GM21360 (cell line): ENCODE measurements around the gene MSMB.
"Not testable (repeated sequence)": the region's sequence is repeated elsewhere in the genome, so short reads cannot be mapped to it uniquely, and the experiment has no call there.

Experiments used
- ATAC-seq: cut with Tn5 transposase; IDR thresholded peaks from one replicate; pipeline ENCODE4 v1.9.1; 2021; ENCODE audit warnings: mild to moderate bottlenecking, moderate library complexity; ENCODE audit not compliant: unreplicated experiment

MSMB gene

DNA sequence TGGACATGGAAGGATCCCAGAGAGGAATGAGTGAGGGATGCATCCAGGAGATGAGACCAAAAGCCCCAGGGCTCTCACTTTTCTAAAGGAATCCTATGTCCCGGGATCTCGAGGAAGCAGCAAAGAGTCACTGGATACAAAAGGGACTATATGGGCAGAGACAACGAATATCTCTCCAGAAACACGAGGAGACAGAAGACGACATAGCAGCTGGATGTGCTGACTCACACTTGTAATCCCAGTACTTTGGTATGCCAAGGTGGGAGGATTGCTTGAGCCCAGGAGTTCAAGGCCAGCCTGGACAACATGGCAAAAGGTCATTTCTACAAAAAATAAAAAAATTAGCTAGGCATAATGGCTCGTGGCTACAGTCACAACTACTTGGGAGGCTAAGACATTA lies 24.7 kb upstream of the MSMB start:
- no peak for ATAC-seq

DNA sequence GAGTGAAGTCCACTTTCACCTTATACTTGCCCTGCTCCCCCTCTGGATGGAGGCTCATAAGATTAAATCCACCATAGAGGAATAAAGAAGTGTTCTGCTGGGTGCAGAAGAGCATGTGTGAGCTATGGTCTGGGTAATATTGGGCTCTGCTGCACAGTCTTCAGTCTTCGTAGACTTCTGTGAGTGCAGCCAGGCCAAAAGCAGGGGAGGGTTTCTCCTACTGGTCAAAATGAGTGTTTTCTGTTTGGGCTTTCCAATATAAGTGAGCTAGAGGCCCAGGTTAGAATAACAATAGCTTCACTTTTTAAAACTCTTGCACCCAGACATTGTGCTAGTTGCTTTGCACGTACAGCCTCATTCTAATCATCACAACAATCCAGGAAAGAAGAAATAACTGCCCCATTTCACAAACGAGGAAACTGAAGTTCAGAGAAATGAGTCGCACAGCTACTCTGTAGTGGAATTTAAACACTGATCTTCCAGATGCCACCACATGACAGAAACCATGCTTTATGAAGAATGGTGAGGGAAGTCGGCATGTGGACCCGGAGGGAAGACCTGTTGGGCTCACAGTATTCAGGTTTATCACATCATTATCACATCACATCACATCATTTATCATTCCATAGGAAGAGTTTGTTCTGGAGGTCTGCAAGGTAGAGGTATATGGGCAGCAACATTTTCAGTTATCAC lies 23.8 kb upstream of the MSMB start:
- ATAC-seq = no peak

DNA sequence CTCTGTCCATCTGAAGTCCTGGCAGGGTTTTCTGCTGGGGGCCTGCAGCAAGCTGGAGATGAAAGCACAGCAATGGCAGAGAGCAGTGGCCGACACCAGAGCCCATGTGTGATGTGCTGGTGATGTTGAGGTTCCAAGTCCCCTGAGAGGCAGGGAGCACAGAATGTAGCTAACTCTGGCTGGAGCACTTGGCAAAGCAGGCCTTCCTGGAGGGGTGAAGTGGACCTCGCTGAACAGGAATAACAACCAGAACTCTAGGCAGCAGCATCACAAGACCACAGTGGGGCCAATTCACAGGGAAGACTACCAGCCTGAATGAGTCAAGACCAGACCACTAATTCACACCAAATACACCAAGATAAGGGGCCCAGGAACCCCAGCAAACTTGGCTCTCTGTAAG lies 22.8 kb upstream of the MSMB start:
- ATAC-seq = no peak

DNA sequence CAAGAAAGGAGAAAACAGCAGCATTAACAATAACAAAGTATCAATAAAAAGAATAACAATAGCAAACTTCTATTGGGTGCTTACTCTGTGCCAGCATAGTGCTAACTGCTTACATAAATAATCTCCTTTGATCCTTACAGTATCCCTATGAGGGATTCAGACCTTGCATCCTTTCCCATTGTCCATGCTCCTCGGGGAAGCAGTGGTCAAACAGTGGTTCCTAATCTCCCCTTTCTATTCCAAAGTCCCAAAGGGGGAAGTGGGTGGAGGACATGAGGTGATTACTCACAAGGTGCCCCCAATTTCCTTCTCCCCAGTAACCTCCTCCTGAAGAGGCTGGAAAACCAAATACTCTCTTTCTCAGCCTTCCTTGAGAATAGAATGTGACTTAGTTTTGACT lies 22.0 kb upstream of the MSMB start:
- no peak for ATAC-seq

DNA sequence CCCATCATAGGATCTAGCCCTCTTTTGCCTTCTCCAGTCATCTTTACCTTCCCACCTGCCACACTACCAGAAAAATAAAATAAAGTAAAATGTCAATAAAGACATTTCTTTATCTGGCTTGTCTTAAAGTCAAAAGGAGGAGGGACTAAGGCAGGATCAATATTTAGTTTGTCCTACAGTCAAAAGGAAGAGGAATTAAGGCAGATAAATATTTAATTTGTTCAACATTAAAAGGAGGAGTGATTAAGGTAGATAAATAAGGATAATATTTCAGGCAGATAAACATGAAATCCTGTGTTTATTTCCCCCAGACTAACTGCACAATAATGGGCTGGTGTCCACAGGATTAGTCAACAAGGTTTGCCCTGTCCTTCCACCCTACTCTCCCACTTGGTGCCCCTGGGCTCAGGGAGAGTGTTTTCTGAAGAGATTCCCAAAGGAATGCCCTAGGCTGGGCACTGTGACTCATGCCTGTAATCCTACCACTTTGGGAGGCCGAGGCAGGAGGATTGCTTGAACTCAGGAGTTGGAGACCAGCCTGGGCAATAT lies 18.3 kb upstream of the MSMB start:
- ATAC-seq = no peak

DNA sequence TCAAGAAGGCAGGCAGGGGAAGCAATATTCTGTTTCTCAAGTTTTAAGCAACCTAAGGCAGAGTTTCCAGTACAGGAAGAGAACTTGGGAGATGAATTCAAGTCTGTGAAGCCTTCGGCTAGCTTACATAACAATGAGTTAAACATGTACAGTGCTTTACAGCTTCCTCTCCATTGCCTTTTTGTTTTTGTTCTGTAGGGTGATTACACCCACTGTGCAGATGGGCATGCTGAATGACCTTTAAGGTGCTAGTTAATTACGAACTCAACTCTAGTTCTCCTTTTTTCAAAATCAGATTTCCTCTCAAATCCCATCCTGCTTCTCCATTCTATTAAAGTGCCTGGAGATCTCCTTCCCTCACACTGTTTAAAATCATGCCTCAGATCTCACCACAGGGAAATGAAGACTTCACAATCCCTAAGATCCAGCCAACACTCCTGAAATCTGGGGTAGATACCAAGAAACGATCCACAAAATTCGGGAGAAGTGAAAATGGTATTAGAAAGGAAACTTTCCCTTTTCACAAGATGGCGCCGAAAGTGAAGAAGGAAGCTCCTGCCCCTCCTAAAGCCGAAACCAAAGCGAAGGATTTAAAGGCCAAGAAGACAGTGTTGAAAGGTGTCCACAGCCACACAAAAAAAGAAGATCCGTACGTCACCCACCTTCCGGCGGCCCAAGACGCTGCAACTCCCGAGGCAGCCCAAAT lies 16.8 kb upstream of the MSMB start:
- no peak for ATAC-seq

DNA sequence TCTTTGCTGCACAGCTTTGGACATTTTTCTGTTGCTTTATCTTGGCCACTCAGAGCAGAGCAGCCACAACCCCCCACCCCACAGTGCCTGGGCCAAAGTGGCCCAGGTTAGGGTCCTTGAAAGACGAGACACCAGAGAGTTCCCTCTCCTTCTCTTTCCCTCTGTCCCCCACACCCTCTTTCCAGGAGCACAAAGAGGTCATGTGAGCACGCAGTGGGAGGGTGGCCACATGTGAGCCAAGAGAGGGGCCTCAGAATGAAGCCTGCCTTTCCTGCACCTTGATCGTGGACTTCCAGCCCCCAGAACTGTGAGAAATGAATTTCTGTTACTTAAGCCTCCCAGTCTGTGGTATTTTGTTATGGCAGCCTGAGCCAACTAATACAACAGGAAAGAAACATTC lies 14.6 kb upstream of the MSMB start:
- no peak for ATAC-seq

DNA sequence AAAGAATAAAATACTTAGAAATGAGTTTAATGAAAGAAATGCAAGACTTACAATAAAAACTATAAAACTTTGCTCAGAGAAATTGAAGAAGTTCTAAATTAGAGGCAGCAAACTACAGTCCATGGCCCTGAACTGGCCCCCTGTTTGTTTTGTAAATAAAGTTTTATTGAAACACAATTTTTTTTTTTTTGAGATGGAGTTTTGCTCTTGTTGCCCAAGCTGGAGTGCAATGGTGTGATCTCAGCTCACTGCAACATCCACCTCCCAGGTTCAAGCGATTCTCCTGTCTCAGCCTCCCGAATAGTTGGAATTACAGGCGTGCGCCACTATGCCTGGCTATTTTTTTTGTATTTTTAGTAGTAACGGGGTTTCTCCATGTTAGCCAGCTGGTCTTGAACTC lies 11.9 kb upstream of the MSMB start:
- ATAC-seq = not testable (repeated sequence)

DNA sequence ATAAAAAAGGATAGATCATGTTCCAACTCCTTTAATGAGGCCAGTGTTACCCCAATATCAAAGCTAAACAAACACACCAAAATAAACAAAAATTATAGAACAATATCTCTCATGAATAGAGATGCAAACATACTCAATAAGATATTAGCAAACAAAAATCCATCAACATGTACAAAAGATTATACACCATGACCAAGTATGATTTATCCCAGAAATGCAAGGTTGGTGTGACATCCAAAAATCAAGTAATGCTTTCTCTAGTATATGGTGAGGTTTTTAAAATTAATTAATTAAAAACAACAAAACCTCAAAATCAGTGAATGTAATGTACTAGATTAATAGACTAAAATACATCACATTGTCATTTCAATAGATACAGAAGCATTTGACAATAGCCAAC lies 11.0 kb upstream of the MSMB start:
- no peak for ATAC-seq

DNA sequence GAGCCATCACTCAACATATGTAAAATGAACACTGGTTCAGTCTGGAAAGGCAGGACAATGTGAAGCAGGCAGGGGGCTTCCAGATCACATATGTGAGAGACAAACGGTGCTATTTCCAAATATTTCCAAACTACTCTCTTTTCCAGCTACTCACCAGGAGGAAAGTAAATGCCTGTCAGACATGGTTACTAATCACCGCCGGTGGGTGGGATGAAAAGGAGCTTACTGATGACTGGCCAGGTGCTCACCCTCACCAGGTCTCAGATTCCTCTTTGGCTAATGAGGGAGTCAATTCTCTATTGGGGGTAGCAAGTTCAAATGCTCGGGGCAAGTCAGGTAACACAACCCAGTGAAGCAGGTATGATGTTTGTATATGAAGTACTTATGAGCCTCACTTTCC lies 9.7 kb upstream of the MSMB start:
- no peak for ATAC-seq

DNA sequence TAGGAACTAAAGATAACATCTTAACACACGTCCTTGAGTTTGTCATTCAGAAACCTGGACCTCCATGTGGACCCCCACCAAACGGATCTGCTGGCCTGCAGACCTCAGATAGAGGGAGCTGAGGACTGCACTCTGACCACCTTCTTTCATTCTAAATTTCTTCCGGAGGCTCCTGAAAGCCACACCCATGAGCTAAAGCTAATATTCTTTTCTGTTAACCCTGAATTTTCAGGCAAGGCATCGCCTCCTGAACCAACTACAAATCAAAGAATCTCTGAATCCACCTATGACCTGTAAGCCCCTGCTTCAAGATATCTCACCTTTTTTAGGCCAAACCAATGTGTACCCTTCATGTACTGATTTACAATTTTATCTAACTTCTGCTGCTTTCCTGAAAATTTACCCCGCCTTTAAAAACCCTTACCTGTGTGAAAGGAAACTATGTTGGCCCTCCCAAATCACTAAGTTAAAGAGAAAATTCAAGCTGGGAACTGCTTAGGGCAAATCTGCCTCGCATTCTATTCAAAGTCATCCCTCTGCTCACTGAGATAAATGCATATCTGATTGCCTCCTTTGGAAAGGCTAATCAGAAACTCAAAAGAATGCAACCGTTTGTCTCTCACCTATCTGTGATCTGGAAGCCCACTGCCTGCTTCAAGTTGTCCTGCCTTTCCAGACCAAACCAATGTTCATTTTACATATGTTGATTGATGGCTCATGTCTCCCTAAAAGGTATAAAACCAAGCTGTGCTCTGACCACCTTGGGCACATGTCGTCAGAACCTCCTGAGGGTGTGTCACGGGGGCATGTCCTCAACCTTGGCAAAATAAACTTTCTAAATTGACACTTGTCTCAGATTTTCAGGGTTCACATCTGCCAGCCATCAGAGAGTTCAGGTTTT lies 7.7 kb upstream of the MSMB start:
- no peak for ATAC-seq

DNA sequence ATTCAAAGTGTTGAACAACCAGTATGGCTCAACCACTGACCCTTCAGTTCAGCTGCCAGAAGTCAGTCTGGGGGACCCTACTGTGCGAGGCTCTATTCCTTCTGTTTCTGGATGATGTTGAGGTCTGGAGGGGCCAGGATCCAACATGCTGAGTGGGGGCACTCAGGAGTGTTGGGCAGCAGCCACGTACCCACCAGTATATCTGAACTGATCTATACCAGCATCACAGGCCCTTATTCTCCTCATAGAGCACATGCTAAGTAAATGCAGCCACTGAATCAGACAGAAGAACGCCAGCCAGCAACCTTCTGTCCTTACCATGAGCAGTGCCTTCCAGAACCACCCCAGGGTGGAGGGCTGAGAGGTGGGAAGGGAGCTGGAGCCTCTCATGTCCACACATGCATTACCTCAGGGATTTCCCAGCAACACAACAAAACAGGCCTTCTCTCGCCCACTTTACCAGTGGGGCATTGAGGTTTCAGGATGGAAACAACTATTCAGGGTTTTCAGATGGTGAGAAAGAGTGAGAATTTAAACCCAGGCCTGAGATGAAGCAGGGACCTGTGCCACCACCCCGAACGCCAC lies 6.8 kb upstream of the MSMB start:
- no peak for ATAC-seq

DNA sequence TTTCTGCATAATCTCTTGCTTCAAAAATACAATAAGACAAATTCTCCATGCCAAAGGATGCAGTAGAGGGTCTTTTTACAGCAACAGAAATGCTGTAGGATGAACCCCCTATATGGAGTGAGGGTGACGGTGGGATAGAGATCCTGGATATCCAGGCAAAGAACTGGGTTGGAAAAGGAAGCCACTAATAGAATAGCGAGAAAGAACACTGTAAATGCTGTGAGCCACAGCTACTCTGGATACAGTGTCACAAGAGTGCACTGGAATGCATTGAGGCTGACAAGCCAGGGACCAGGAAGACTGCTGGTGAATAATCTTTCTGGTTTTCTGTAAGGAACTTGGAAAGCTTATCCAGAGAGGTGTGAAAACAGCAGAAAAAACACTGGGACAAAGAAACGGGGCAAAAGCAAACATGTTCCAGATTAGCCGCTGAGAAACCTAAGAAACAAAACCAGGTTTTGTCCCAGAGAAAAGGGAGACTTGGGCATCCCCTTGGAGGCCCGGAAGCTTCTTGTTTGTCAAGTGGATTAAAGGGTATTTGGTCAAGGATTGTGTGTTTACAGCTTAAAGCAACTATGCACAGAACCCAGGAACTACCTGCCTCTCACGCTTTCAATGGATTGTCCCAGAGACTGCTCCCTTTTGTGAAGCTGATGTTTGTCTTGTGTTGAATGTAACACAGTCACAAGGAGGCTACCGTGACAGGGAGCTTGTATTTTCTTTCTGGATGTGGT lies 6.2 kb upstream of the MSMB start:
- ATAC-seq = no peak

DNA sequence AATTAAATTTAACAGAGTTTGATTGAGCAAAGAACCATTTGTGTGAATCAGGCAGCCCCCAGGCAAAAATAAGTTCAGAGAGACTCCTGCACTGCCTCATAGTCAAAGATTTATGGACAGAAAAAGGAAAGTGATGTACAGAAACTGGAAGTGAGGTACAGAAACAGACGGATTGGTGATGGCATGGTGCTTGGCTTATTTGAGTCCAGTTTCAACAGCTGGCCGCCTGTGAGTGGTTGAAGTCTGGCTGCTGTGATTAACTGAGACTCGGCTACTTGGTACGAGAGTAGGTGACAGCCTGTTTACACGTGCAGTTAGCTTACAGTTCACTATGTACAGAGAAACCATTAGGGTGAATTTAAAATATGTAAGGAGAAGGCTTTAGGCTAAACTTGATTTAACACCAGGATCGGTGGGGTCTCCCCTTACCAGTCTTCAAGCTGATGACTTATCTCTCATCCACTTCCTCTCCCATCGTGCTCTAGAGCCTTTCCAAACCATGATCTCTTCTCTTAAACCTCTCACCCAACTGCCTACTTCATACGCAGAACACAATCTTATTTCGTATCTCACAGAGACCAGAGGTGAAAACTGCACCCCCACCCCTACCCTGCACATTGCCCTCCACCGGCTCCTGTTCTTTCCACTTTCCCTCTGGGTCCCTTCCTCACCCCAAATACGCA lies 5.0 kb upstream of the MSMB start:
- no peak for ATAC-seq

DNA sequence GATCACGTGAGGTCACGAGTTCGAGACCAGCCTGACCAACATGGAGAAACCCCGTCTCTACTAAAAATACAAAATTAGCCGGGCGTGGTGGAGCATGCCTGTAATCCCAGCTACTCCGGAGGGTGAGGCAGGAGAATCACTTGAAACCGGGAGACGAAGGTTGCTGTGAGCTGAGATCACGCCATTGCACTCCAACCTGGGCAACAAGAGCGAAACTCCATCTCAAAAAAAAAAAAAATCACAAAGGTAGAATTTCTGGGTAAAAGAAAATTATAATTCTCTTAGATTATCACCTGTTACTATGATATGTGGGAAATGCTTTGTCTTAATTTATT lies 3.4 kb upstream of the MSMB start:
- ATAC-seq = not testable (repeated sequence)

DNA sequence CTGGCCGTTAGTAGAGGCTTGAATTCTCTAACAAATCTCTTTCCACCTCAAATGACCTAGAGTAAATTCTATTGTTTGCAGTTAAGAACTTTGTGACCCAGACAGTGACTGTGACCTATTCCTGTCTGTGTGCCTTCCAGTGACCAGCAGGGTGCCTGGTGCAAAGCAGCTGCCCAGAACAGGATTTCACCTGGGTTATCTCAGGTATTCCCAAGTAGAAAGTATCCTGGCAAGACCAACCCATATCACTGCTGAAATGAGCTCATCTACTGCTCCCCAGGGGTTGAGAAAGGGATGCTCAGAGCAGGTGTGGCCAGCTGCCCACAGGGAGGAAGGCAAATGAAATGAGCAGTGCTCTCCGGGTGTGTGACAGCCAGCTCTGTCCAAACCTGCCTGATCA lies 2.1 kb upstream of the MSMB start:
- no peak for ATAC-seq

DNA sequence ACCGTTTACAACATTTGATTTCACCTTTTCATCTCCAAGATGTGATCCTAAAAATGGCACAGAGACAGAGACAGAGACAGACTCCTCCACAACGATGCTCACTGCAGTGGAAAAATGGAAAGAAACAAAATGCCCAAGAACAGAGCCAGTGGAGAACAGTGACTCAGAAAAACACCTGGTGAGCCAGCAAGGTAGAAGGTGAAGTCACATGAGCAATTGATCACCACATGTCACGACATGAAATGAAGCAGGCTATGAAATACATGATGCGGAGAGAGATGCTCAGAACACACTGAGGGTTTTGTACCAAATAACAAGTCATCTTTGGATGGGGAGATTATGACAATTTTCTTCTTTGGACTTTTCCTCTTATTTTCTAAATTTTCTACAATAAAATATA lies 3.5 kb downstream of the MSMB start:
- ATAC-seq = no peak

DNA sequence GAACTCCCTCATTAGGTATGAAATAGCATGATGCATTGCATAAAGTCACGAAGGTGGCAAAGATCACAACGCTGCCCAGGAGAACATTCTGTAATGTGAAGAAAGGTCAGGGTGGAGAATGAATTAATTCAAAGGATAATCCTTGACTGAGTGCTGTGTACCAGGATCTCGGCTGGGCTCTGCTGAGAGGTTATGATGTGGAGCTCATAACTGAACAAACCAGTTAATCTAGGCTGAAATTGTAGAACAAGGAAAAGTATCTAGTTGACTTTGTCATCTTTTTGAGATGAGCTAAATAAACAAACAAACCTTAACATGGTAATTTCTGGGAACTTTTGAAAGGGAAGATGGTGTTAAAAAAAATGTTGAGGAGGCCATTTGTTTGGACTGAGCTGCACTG lies 6.1 kb downstream of the MSMB start:
- no peak for ATAC-seq

DNA sequence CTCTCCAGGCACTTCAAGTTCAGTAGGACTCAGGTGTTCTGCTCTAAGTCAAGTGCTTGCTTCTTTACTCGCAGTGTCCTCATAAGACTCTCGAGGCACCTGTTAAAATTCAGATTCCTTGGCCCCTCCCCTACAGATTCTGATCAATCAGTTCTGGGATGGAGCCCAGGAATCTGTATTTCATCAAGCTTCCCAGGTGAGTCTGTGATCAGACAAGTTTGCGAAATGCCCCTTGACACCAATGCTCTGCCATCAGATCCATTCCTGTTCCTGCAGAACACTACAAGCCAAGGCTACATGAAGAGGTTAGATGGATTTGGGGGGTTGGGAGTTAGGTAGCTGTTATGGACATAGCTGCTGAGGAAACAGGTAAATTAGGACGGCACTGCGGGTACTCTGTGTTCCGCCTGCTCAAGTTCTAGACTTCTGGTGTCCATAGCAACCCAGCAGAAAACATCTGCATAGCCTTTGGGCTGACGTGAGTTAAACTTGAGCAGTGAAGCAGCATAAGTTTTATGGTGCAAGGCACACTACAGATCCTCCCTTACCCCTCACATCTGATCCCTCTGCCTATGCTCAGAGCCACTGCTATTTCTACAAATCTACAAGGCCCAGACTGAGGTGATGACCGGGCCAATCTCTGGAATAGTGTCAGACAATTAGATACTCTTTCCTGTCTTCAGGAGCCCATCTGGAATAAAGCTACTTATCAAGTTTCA lies 8.8 kb downstream of the MSMB start:
- ATAC-seq = no peak
